Uterus (tissue), 4 donors: ENCODE measurements around the gene STOX2. TPM values are rescaled to one million over a fixed set of nuclear protein-coding genes. Genes with fewer than 3 reads are reported as not detected.
"Not testable (repeated sequence)": the region's sequence is repeated elsewhere in the genome, so short reads cannot be mapped to it uniquely, and the experiment has no call there.

Experiments used
- DNase-seq, 2 donors: peaks; one replicate each; pipeline ENCODE4 v3.0.0-alpha.2; 2019 to 2020
- H3K27ac ChIP-seq, 2 donors: fragments of 200-600 bp; sonication (generic); 1 replicate in 1 of 2; 2 replicates in 1 of 2; pipeline ENCODE4 v1.5.1; 2016 to 2018
- H3K27me3 ChIP-seq, 2 donors: fragments of 200-600 bp; sonication (generic); one replicate each; pipeline ENCODE4 v1.5.1; 2018 to 2019; ENCODE audit warnings: control low read depth in 1 of 2
- H3K36me3 ChIP-seq, 2 donors: fragments of 200-600 bp; sonication (generic); one replicate each; pipeline ENCODE4 v1.5.1; 2019; ENCODE audit warnings: control low read depth in 1 of 2
- H3K4me1 ChIP-seq, 2 donors: fragments of 200-600 bp; sonication (generic); one replicate each; pipeline ENCODE4 v1.5.1; 2018 to 2019; ENCODE audit warnings: control low read depth in 1 of 2
- H3K4me3 ChIP-seq, 2 donors: fragments of 200-600 bp; sonication (generic); 1 replicate in 1 of 2; 2 replicates in 1 of 2; pipeline ENCODE4 v1.5.1; 2018 to 2019; ENCODE audit warnings: mild to moderate bottlenecking in 1 of 2
- H3K9me3 ChIP-seq, 2 donors: fragments of 200-600 bp; sonication (generic); one replicate each; pipeline ENCODE4 v1.5.1; 2019; ENCODE audit warnings: control low read depth in 1 of 2
- POLR2A ChIP-seq, 2 donors: fragments of 450-650 bp; IDR thresholded peaks; one replicate each; pipeline ENCODE4 v1.6.1; 2016; ENCODE audit warnings: antibody characterized with exemption in 2 of 2, mild to moderate bottlenecking in 1 of 2, moderate library complexity in 1 of 2
- intact Hi-C: fragments of 100-400 bp; cut with DNase I; formaldehyde crosslinking; loops from one replicate; pipeline ENCODE4 v1.15.1; 2023; ENCODE audit warnings: low total_unique reads
- total RNA-seq, 4 donors: library from RNA; depleted of rRNA in 3 of 4; stranded (reverse); fragments of >200 nt in 3 of 4; gene quantifications; one replicate each; pipeline versions ENCODE4 v1.1.0 to v1.2.4, GENCODE V29; 2014 to 2023
- TF ChIP-seq, protein P1 (sequence below), 4 experiments: fragments of 200-600 bp in 2 of 4; fragments of 450-650 bp in 2 of 4; sonication (generic) in 2 of 4; IDR thresholded peaks; one replicate each; pipeline ENCODE4 v1.5.1; 2016 to 2019; ENCODE audit warnings: antibody characterized with exemption in 4 of 4, mild to moderate bottlenecking in 2 of 4, moderate library complexity in 1 of 4
- donor health status: DM: yes; HTN: yes; CAD: no.

The STOX2 gene
- total RNA-seq, 4 donors from 2014 or later, result 2.9 to 19.4 (median 11.1) TPM

DNA sequence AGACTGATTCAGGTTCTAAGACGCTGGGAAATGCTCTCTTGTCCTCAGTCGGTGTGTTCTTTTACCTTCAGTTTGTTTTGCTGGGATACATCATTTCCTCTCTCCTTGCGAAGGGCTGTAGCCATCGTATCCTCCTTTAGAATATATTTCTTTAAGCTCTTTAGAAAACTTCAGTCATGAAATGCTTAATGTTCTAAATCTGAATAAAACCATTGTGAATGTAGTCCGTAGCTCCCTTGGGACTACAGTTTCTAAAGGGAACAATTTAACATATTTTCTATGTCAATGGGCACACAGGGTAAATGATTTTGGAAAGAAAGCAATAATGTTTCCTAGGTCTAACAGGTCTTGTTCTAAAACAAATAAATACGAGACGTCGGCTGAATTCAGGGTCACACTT is 40.6 kb downstream of the STOX2 start:
- no peaks in the 10 kb centered on the region for H3K4me1 ChIP-seq
- H3K27ac ChIP-seq, result no peak overlapping the region
- intact Hi-C loops, result no loop called here
- TF ChIP-seq, protein P1, sequence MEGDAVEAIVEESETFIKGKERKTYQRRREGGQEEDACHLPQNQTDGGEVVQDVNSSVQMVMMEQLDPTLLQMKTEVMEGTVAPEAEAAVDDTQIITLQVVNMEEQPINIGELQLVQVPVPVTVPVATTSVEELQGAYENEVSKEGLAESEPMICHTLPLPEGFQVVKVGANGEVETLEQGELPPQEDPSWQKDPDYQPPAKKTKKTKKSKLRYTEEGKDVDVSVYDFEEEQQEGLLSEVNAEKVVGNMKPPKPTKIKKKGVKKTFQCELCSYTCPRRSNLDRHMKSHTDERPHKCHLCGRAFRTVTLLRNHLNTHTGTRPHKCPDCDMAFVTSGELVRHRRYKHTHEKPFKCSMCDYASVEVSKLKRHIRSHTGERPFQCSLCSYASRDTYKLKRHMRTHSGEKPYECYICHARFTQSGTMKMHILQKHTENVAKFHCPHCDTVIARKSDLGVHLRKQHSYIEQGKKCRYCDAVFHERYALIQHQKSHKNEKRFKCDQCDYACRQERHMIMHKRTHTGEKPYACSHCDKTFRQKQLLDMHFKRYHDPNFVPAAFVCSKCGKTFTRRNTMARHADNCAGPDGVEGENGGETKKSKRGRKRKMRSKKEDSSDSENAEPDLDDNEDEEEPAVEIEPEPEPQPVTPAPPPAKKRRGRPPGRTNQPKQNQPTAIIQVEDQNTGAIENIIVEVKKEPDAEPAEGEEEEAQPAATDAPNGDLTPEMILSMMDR (IDR thresholded peaks at IDR 0.05), result no peak
- TF ChIP-seq POLR2A (IDR thresholded peaks at IDR 0.05), result no peak
- no peak for DNase-seq
- no peaks in the 10 kb centered on the region for H3K27me3 ChIP-seq
- H3K9me3 ChIP-seq, result no peaks in the 10 kb centered on the region
- H3K36me3 ChIP-seq, result no peaks in the 10 kb centered on the region
- no peak overlapping the region for H3K4me3 ChIP-seq

DNA sequence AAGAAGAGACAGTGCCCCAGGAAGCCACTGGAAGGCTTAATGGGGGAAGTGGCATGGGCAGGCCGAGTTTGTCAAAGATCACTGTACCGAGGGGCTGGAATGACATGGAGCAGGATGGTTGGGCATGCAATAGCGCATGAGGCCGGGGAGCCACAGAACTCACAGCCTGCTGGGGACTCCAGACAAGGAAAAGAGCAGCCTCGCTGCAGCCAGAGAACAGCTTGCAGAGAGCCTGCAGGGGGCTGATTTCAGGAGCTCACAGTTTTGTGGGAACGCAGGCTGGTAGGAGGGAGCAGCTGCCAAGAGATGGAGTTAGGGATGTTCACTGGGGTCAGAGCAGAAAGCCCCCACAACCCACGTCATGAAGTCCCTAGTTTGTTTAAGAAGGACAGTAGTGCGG is 45.4 kb downstream of the STOX2 start:
- H3K9me3 ChIP-seq, result no peaks in the 10 kb centered on the region
- H3K4me1 ChIP-seq, result no peaks in the 10 kb centered on the region
- no peak overlapping the region for H3K4me3 ChIP-seq
- no peaks in the 10 kb centered on the region for H3K36me3 ChIP-seq
- no peak overlapping the region for H3K27ac ChIP-seq
- intact Hi-C loops, result no loop called here
- DNase-seq, result no peak
- TF ChIP-seq, protein P1 (IDR thresholded peaks at IDR 0.05), result no peak
- no peak for TF ChIP-seq POLR2A (IDR thresholded peaks at IDR 0.05)
- H3K27me3 ChIP-seq, result no peaks in the 10 kb centered on the region

DNA sequence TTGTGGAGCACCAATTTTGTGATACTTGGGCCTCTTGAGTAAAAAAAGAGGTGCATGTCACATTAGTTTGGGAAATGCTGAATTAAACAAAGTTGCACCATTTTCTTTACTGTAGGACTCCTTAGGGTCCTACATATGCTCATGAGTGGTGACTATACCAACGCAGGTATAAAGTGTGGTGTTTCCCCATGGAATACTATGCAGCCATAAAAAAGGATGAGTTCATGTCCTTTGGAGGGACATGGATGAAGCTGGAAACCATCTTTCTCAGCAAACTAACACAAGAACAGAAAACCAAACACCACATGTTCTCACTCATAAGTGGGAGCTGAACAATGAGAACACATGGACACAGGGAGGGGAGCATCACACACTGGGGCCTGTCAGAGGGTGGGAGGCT is 47.5 kb downstream of the STOX2 start:
- not testable (repeated sequence) for DNase-seq

DNA sequence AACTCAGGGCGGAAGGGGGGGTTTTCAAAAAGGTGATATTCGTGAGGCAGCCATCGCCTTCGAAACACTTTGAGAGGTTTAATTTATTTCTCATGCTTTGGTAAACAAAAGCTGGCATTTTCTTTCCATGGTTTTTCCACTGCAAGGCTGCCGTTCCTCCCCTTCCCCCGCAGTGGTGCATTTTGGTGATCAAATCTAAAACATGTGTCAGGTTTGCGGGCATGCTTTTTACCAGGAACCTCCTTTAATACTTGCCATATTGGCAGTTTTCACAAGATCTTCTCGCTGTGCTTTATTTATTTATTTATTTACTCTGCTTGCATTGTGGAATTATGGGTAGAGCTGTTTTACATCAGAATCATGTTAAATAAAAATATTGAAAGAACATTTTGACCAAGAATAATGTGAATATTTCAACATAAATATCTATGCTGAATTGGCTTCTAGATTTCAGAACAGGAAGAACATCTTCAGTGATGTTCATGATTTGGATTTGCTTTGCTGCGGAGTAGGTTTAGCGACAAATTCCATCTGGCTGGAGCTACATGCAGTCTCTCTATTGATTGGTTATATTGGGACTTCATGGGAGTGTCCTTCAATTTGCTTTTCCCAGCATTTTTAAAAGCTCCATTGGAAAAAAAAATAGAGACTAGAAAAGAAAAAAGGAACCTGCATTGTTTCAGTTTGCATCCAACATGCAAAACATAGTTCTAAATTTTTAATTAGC is 54.4 kb downstream of the STOX2 start:
- Histone ChIP-seq H3K4me3 (peak overlapping the region; percentile 18 to 24), H3K27ac (peak overlapping the region in 1 of 2 donors; percentile 26), H3K36me3 (no peaks in the 10 kb centered on the region), H3K27me3 (no peaks in the 10 kb centered on the region), H3K4me1 (no peaks in the 10 kb centered on the region), H3K9me3 (no peaks in the 10 kb centered on the region)
- TF ChIP-seq, protein P1 (IDR thresholded peaks at IDR 0.05), result no peak
- TF ChIP-seq POLR2A (IDR thresholded peaks at IDR 0.05), result no peak
- DNase-seq, result no peak
- intact Hi-C loops, result no loop called here

More for the DNA sequence above, 47.5 kb downstream of the STOX2 start:
- H3K9me3 ChIP-seq, H3K4me3 ChIP-seq, intact Hi-C loops, H3K4me1 ChIP-seq, H3K27ac ChIP-seq, H3K36me3 ChIP-seq, H3K27me3 ChIP-seq: not testable (repeated sequence)

DNA sequence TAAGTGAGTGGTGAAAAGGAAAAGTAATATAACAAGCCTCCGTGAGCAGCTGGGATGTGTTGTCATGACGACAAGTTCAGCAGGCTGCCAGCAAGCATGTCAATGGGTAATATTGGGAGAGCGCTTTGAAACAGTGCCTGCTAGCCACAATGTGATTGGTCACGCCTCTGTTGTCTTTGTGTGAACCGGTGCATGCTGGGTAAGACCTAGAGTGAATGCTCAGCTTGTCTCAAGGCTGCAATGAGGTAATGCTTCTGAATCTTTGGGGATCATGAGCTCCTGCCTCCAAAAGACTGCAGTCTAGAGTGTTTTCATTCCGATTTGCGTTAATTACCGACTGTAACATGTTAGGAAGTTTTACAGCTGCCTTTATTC is 54.9 kb downstream of the STOX2 start:
- TF ChIP-seq, protein P1 (IDR thresholded peaks at IDR 0.05), result no peak
- no peak for TF ChIP-seq POLR2A (IDR thresholded peaks at IDR 0.05)
- intact Hi-C loops, result no loop called here
- Histone ChIP-seq H3K27ac (peak overlapping the region in 1 of 2 donors; percentile 26), H3K9me3 (no peaks in the 10 kb centered on the region), H3K27me3 (no peaks in the 10 kb centered on the region), H3K4me1 (no peaks in the 10 kb centered on the region), H3K36me3 (no peaks in the 10 kb centered on the region), H3K4me3 (peak overlapping the region; percentile 18 to 24)
- peak; percentile 37 to 48 for DNase-seq
